NCI-H2029 treated with DMSO at 0.1 percent for 48 hours (cell line): ENCODE measurements around the gene ATP8A2.

Experiments used
- DNase-seq: peaks from one replicate; lab custom pipeline; 2025; lab: John Stamatoyannopoulos, UW

ATP8A2 gene

GRCh38 chr13:25684491-25684890 lies 312.7 kb downstream of the ATP8A2 start:
- DNase-seq: no peak

GRCh38 chr13:25686831-25687470 lies 315.2 kb downstream of the ATP8A2 start:
- peak; percentile 85 for DNase-seq

GRCh38 chr13:25687471-25688225 lies 315.9 kb downstream of the ATP8A2 start:
- DNase-seq: peak; percentile 85

- no peak for DNase-seq
Measured at GRCh38 chr13:25688536-25688935, 316.8 kb downstream of the ATP8A2 start.

DNA sequence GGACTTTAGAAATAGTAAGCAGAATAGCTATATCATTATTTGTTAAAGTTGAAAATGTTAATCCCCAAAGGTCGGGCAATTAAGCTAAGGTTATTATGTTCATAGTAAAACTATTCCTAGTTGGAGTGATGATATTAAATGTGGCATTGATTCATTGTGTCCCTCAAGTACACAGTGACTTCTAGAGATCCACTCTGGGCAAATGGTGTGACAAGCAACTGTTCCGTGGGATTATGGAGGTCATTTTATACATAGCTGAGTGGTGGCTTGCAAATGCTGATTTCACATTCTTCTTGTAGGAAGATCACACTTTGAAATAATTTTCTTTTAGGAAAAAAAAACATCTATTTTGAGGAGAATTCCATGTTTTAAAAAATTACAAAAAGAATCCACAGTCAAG lies 317.8 kb downstream of the ATP8A2 start:
- DNase-seq: no peak

DNA sequence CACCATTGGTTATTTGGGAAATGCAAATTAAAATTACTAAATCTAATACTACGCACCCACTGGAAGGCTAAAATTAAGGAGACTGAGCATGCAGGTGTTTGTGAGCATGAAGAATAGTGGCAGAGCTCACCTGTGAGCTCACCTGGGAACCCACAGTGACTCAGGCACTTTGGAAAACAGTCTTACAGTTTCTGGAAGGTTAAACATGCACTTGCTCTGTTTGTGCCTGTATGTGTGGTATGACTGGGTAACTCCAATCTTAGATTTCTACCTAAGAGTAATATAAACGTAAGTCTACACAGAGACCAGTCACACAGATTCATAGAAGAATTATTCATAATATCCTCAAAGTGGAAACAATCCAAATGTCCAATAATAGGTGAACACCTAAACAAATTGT lies 318.8 kb downstream of the ATP8A2 start:
- no peak for DNase-seq

DNA sequence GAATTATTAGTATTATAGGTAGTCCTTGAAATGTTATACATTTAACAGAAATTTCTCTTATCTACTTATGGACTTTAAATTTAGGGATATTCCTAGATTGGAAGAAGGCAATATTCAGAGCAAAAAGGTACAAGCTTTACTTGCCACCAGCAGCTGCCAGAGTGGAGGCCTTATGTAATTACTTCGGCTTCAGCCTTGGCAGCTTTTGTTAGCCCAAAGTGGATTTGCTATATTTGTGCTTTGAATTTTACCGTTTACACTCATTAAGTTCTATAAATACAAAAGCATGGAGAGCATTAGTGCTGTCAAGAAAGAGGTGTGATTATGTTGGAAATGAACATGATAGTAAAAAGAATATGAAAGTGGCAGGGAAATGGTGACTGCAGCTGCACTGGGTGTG lies 319.9 kb downstream of the ATP8A2 start:
- peak; percentile 48 for DNase-seq

DNA sequence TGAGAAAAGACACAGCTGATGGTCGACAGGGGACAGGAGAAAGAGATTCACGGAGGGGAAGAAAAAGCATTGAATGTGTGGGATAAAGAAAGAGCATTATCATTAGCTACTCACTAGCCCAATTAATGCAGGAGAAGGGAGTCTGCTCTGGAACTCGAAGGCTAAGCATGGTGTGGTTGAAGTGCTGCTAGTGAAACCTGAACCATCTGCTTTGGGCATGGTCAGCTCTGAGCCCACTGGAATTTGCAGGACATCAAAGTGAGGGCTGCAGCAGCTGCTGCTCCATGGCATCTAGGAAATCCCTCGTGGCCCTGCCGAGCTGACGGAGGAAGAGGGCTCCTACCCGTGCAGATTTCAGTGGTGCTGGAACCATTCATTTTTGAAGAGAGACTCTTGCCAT lies 320.3 kb downstream of the ATP8A2 start:
- no peak for DNase-seq

DNA sequence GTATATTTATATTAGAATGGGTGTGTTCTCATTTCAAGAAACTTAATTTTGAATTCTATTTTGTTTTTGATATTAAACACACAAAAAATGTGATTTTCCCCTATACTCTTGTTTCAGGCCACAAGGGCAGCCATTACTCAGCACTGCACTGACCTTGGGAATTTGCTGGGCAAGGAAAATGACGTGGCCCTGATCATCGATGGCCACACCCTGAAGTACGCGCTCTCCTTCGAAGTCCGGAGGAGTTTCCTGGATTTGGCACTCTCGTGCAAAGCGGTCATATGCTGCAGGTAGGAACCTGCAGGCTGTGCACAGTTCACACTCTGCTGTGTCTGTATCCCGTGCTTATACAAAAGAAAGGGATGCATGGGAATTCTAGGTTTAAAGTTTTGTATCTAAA lies 327.3 kb downstream of the ATP8A2 start:
- no peak for DNase-seq

DNA sequence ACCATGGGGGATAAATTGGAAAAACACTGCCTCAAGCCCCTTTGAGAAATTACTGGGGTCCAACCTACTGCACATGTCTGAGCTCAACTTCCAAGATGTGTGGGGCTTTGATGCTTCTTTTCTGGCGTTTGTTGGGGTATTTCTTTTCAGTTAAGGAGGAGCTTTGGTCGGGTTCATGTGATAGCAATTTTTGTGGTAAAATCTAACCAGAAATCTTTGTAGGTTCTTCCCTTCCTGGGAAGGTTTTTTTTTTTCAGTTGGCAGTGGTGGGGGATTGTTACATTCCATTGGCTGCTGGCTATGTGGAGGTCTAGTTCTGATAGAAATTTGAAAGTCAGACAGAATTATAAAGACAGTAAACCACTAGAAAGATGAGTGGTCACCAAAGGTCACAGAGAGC lies 327.8 kb downstream of the ATP8A2 start:
- no peak for DNase-seq

DNA sequence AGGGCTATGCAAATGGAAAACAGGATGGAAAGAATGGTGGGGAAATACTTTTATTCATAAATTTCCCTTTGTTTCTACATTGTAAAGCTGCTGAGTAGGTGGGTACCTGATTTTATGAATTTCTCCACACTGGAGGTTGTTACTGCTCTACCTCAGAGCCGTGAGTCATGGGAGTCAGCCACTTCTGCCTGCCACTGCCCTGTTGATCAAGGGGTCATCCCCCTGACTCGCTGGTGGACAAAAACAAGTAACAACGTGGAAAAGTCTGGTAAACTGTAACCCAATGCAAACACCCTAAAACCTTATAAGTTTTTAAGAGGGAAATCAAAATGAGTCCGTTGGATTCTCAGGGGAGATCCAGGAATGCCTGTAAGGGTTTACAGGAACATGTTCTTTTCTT lies 329.5 kb downstream of the ATP8A2 start:
- DNase-seq: no peak

DNA sequence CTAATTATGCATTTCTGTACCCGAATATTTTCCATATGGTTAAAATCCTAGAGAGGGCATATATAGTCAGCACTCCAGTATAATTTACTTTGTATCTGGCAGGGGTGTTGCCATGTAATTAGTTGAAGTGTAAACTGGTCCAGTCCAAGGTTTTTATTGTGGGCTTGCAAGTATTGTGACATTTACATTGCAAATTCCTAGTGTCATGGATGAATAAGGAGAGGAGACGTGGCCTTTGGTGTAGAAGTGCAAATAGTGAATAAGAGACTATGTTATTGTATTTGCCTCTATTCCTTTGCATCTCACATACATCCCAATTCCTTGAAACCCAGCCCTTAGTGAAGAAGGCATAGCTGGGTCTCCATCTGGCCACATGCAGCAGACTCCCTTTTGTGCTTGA lies 330.6 kb downstream of the ATP8A2 start:
- DNase-seq: no peak

DNA sequence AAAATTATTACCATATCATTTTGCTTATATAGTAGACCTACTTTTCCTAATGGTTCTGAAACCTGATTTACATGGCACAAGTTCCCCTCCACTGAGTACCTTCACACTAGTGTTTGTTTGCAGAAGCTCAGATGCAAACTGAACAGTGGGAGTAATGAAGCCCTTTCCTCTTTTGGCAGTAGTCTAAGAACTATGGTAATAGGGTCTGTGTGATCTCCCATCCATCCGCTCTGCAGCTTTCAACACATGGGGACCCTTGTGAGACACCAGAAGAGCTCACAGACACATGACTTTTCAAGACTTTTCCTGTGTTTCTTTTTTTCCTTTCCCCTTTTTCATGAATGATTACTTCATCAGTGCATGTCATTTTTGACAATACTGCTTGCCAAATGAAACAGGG lies 336.0 kb downstream of the ATP8A2 start:
- no peak for DNase-seq

GRCh38 chr13:25708268-25708667 lies 336.5 kb downstream of the ATP8A2 start:
- DNase-seq: no peak

- DNase-seq: no peak
Measured at GRCh38 chr13:25709088-25709487, 337.3 kb downstream of the ATP8A2 start.

GRCh38 chr13:25715760-25716159 lies 344.0 kb downstream of the ATP8A2 start:
- DNase-seq: no peak

DNA sequence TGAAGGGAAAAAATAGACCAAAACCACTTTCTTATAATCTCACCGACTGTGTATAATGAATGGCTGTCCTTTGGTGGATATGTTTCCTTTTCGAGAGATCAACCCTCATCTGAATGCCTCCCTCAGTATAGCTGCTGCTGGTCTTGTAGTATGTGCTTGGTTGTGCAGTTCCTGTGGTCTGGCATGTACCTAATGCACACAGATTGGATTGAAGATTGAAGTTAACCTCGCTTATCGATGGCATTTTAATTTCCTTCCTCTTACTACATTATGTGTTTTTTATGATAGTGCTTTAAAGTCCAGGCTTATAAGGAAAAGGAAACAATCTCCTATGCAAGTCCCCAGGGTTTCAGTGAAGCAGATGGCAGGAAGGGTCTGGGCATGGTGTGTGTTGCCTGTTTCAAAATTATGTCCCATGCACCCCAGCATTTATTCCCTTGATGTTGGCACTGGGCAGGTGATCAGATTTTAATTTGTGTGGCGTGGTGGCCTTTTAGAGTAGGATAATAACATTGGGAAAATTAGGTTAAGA lies 346.0 kb downstream of the ATP8A2 start:
- DNase-seq: no peak

DNA sequence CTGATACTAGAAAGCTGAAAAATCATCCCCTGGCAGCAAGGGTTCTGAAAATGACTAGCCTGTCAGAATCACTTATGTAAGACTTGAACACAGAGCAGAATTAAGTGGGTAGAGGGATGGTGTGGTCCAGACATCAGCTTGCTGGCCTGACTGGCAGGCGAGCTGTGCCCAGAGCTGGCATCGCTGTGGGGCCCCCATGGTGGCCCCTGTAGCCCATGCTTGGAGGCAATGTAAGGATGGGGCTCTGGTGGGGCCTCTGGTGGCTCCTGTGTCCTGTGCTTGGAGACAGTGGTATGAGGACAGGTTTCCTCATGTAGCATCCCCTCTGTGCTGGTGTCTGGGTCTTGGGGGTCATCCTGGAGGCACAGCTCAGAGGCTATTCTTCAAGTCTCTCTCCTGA lies 347.9 kb downstream of the ATP8A2 start:
- no peak for DNase-seq

- no peak for DNase-seq
Measured at GRCh38 chr13:25722893-25723292, 351.1 kb downstream of the ATP8A2 start.

GRCh38 chr13:25725104-25725503 lies 353.3 kb downstream of the ATP8A2 start:
- DNase-seq: no peak

GRCh38 chr13:25727250-25727649 lies 355.5 kb downstream of the ATP8A2 start:
- DNase-seq: peak; percentile 74

DNA sequence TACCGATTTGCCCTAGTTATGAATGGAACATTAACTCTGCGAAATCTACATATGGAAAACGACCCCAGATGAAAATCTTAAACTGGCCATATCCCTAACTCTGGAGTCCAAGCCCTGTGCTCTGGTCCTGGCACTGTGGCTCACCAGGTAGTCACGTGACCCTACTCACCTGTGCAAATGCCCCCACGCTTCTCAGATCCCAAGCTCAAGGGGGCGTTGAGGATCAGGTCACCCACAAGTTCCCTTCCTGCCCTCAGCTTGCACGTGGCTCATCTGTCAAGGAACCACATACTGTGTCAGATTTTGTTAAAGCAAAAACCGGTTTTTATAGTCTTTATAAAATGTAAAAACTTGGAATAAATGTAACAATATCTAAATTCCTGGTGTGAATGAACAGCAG lies 356.0 kb downstream of the ATP8A2 start:
- DNase-seq: no peak

DNA sequence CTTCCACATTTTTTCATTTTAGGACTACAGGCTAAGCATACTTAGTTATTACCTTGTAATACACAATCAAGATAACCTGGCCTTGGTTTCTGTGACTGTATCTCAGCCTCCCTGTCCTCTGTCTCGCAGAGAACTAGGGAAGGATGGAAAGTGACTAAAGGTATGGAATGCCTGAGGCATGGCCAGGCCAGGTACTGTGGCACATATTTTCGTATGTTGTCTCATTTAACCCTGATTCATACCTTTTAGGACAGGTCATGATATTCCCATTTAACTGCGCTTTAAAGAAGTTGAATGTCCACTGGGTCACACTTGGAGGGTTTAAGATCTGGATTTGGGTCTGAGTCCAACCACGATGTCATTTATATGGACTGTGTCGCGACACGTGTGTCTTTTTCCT lies 357.4 kb downstream of the ATP8A2 start:
- no peak for DNase-seq

GRCh38 chr13:25731037-25731436 lies 359.3 kb downstream of the ATP8A2 start:
- no peak for DNase-seq
